A549 (cell line): Measurements from ENCODE around the gene GBF1. TPM values are rescaled to one million over a fixed set of nuclear protein-coding genes. Genes with fewer than 3 reads are reported as not detected.

Experiments
- ATAC-seq, 2 experiments: fragments of 200-7000 bp in 1 of 2; fragments of >200 bp in 1 of 2; cut with Nextera tagmentation in 1 of 2; cut with Tn5 transposase in 1 of 2; 3 replicates each; pipeline versions ENCODE4 v1.8.0 to v1.9.1; 2018 to 2020; ENCODE audit warnings: mild to moderate bottlenecking in 1 of 2, moderate library complexity in 1 of 2
- CTCF ChIA-PET: fragments of 300-600 bp; sonication (Branson Sonifier 250); formaldehyde crosslinking; extraction: SDS; loops from one replicate; lab custom pipeline; 2021; ENCODE audit warnings: antibody characterized with exemption, inconsistent platforms; lab: Yijun Ruan, JAX
- POLR2A ChIA-PET: fragments of 350-600 bp; formaldehyde crosslinking; extraction: SDS; loops from one replicate; lab custom pipeline; 2021; ENCODE audit warnings: antibody characterized with exemption, inconsistent platforms; lab: Yijun Ruan, JAX
- DNase-seq, 2 experiments: peaks; one replicate each; pipeline versions ENCODE4 v3.0.0 to v3.0.0-alpha.2; 2011 to 2016; ENCODE audit warnings: low read depth in 1 of 2, low spot score in 1 of 2
- FAIRE-seq: peaks from 2 replicates; lab custom pipeline; 2011; peaks lifted over from hg19 to GRCh38; lab: Jason Lieb, UNC
- H3K27ac ChIP-seq, 2 experiments: fragments of >200 bp; sonication (Bioruptor Twin); formaldehyde crosslinking; 3 replicates each; pipeline ENCODE4 v1.5.1; 2016 to 2017
- H3K4me1 ChIP-seq: fragments of >200 bp; sonication (Bioruptor Twin); formaldehyde crosslinking; 3 replicates; pipeline ENCODE4 v1.6.1; 2016
- H3K4me2 ChIP-seq: fragments of >200 bp; sonication (Bioruptor Twin); formaldehyde crosslinking; 3 replicates; pipeline ENCODE4 v1.6.1; 2016
- H3K4me3 ChIP-seq: fragments of >200 bp; sonication (Bioruptor Twin); formaldehyde crosslinking; 3 replicates; pipeline ENCODE4 v1.5.1; 2016
- H3K9me3 ChIP-seq: fragments of >200 bp; sonication (Bioruptor Twin); formaldehyde crosslinking; 3 replicates; pipeline ENCODE4 v1.6.1; 2016
- BHLHE40 ChIP-seq: IDR thresholded peaks from 2 replicates; pipeline ENCODE4 v1.6.1; 2012; ENCODE audit warnings: low read depth, low read length, inconsistent platforms
- CHD2 ChIP-seq: fragments of 150-350 bp; IDR thresholded peaks from 2 replicates; pipeline ENCODE4 v1.6.1; 2014; ENCODE audit warnings: low read length; ENCODE audit not compliant: partially characterized antibody
- CTCF ChIP-seq: fragments of >200 bp; sonication (Bioruptor Twin); formaldehyde crosslinking; IDR thresholded peaks from 3 replicates; pipeline ENCODE4 v1.5.1; 2016
- E2F6 ChIP-seq: IDR thresholded peaks from 2 replicates; pipeline ENCODE4 v1.6.1; 2012; ENCODE audit warnings: low read depth, borderline replicate concordance
- EHF ChIP-seq: fragments of 250-450 bp; sonication (Bioruptor Pico); IDR thresholded peaks from 2 replicates; pipeline ENCODE4 v1.5.0; 2020; ENCODE audit warnings: mild to moderate bottlenecking
- EHMT2 ChIP-seq: fragments of 200-600 bp; sonication (generic); IDR thresholded peaks from 2 replicates; pipeline ENCODE4 v1.6.1; 2016; ENCODE audit warnings: antibody characterized with exemption, low read depth, mild to moderate bottlenecking, moderate library complexity
- EP300 ChIP-seq, 2 experiments: fragments of >200 bp; sonication (Bioruptor Twin); formaldehyde crosslinking; IDR thresholded peaks; 2 replicates in 1 of 2; 3 replicates in 1 of 2; pipeline ENCODE4 v1.6.1; 2016 to 2017
- ESRRA ChIP-seq: fragments of 150-350 bp; IDR thresholded peaks from 2 replicates; pipeline ENCODE4 v1.6.1; 2014; ENCODE audit warnings: mild to moderate bottlenecking, low read length, borderline replicate concordance
- FOSB ChIP-seq: fragments of 250-450 bp; sonication (Bioruptor Pico); IDR thresholded peaks from 2 replicates; pipeline ENCODE4 v1.5.0; 2020; ENCODE audit warnings: mild to moderate bottlenecking, moderate library complexity
- FOSL2 ChIP-seq, 2 experiments: fragments of 450-650 bp in 1 of 2; fragments of >200 bp in 1 of 2; sonication (Bioruptor Twin) in 1 of 2; formaldehyde crosslinking; IDR thresholded peaks; 2 replicates each; pipeline versions ENCODE4 v1.5.0 to v1.6.1; 2016 to 2020; ENCODE audit warnings: mild to moderate bottlenecking in 1 of 2, moderate library complexity in 1 of 2
- FOXS1 ChIP-seq: fragments of 250-450 bp; sonication (Bioruptor Pico); IDR thresholded peaks from 2 replicates; pipeline ENCODE4 v1.5.0; 2020; ENCODE audit warnings: mild to moderate bottlenecking, moderate library complexity
- HEYL ChIP-seq: fragments of 250-450 bp; sonication (Bioruptor Pico); IDR thresholded peaks from 2 replicates; pipeline ENCODE4 v1.8.0; 2021; ENCODE audit warnings: mild to moderate bottlenecking, moderate library complexity
- HOXA7 ChIP-seq: fragments of 250-450 bp; sonication (Bioruptor Pico); IDR thresholded peaks from 2 replicates; pipeline ENCODE4 v1.5.0; 2020; ENCODE audit warnings: mild to moderate bottlenecking, moderate library complexity
- HOXB13 ChIP-seq: fragments of 250-450 bp; sonication (Bioruptor Pico); IDR thresholded peaks from 2 replicates; pipeline ENCODE4 v1.5.0; 2020; ENCODE audit warnings: low read depth, mild to moderate bottlenecking, moderate library complexity
- HOXB5 ChIP-seq: fragments of 250-450 bp; sonication (Bioruptor Pico); IDR thresholded peaks from 2 replicates; pipeline ENCODE4 v1.5.0; 2020; ENCODE audit warnings: mild to moderate bottlenecking, moderate library complexity
- JUN ChIP-seq, 2 experiments: fragments of >200 bp; sonication (Bioruptor Twin); formaldehyde crosslinking; IDR thresholded peaks; 2 replicates in 1 of 2; 3 replicates in 1 of 2; pipeline ENCODE4 v1.6.1; 2016 to 2017
- JUNB ChIP-seq: fragments of >200 bp; sonication (Bioruptor Twin); formaldehyde crosslinking; IDR thresholded peaks from 2 replicates; pipeline ENCODE4 v1.6.1; 2016
- KDM1A ChIP-seq: fragments of 200-600 bp; sonication (generic); IDR thresholded peaks from 2 replicates; pipeline ENCODE4 v1.6.1; 2016; ENCODE audit warnings: low read depth, mild to moderate bottlenecking
- KDM5A ChIP-seq: fragments of 200-600 bp; sonication (generic); IDR thresholded peaks from 2 replicates; pipeline ENCODE4 v1.6.1; 2016; ENCODE audit warnings: antibody characterized with exemption, mild to moderate bottlenecking
- MAFK ChIP-seq: fragments of 450-650 bp; IDR thresholded peaks from 2 replicates; pipeline ENCODE4 v1.6.1; 2014; ENCODE audit not compliant: partially characterized antibody
- NFE2L2 ChIP-seq: fragments of 150-350 bp; conservative IDR thresholded peaks from 2 replicates; pipeline ENCODE4 v1.6.1; 2014; ENCODE audit warnings: low read length
- NPAS2 ChIP-seq: fragments of 250-450 bp; sonication (Bioruptor Pico); IDR thresholded peaks from 2 replicates; pipeline ENCODE4 v1.8.0; 2022; ENCODE audit warnings: mild to moderate bottlenecking, moderate library complexity, borderline replicate concordance
- PBX3 ChIP-seq: IDR thresholded peaks from 2 replicates; pipeline ENCODE4 v1.6.1; 2012
- POLR2A ChIP-seq: IDR thresholded peaks from 2 replicates; pipeline ENCODE4 v1.6.1; 2012; ENCODE audit warnings: mild to moderate bottlenecking, low read length
- RFX5 ChIP-seq: fragments of 450-650 bp; IDR thresholded peaks from 2 replicates; pipeline ENCODE4 v1.7.1; 2014; ENCODE audit warnings: antibody characterized with exemption, mild to moderate bottlenecking, moderate library complexity
- RNF2 ChIP-seq: fragments of 200-600 bp; sonication (generic); IDR thresholded peaks from 2 replicates; pipeline ENCODE4 v1.6.1; 2016; ENCODE audit warnings: low read depth, mild to moderate bottlenecking, antibody characterized with exemption, moderate library complexity, borderline replicate concordance
- ZC3H11A ChIP-seq: fragments of 450-650 bp; IDR thresholded peaks from 2 replicates; pipeline ENCODE4 v1.6.1; 2014; ENCODE audit warnings: antibody characterized with exemption, mild to moderate bottlenecking
- ZFP36 ChIP-seq: fragments of 450-650 bp; IDR thresholded peaks from 2 replicates; pipeline ENCODE4 v1.6.1; 2014; ENCODE audit warnings: borderline replicate concordance; ENCODE audit not compliant: partially characterized antibody
- ZNF302 ChIP-seq: fragments of 250-450 bp; sonication (Bioruptor Pico); IDR thresholded peaks from 2 replicates; pipeline ENCODE4 v1.9.0; 2021; ENCODE audit warnings: inconsistent platforms, mild to moderate bottlenecking, moderate library complexity
- WGBS: methylation state at CpG from one replicate; pipeline ENCODE4 v1.1.6; 2017; ENCODE audit errors: missing lambda C conversion rate; 5-methylcytosine and 5-hydroxymethylcytosine counted together
- polyA plus RNA-seq, 4 experiments: library from polyadenylated mRNA; depleted of rRNA in 3 of 4; stranded (reverse); fragments of >200 nt; fragmentation: RNase III in 1 of 4; extraction: RNeasy Plus Mini Kit Qiagen cat#74134 plus additional on column Dnase treatment in 1 of 4; gene quantifications; 2 replicates in 3 of 4; 3 replicates in 1 of 4; pipeline ENCODE4 v1.2.3, GENCODE V29; 2011 to 2017
- TF ChIP-seq, protein P1 (sequence below): fragments of >200 bp; sonication (Bioruptor Twin); formaldehyde crosslinking; IDR thresholded peaks from 2 replicates; pipeline ENCODE4 v1.6.1; 2016
- TF ChIP-seq, protein P2 (sequence below): fragments of >200 bp; sonication (Bioruptor Twin); formaldehyde crosslinking; IDR thresholded peaks from 3 replicates; pipeline ENCODE4 v1.6.1; 2016
- TF ChIP-seq, protein P3 (sequence below): fragments of 250-450 bp; sonication (Bioruptor Pico); IDR thresholded peaks from 2 replicates; pipeline ENCODE4 v1.5.0; 2021; ENCODE audit warnings: mild to moderate bottlenecking, moderate library complexity, borderline replicate concordance

GBF1 gene
- polyA plus RNA-seq, 2 of the 4 experiments (the other 2 are of a cell fraction), result 20.4 to 21.3 TPM

GRCh38 chr10:102376901-102377300 is 131.6 kb downstream of the GBF1 start (continued):
- TF ChIP-seq FOSL2 (IDR thresholded peaks at IDR 0.05), result no peak
- TF ChIP-seq FOSL2 (CRISPR knock-in tag; IDR thresholded peaks at IDR 0.05), result no peak
- no peak for TF ChIP-seq ZFP36
- TF ChIP-seq KDM1A, result no peak
- no peak for TF ChIP-seq FOXS1 (CRISPR knock-in tag)
- TF ChIP-seq HOXB5, result no peak

DNA sequence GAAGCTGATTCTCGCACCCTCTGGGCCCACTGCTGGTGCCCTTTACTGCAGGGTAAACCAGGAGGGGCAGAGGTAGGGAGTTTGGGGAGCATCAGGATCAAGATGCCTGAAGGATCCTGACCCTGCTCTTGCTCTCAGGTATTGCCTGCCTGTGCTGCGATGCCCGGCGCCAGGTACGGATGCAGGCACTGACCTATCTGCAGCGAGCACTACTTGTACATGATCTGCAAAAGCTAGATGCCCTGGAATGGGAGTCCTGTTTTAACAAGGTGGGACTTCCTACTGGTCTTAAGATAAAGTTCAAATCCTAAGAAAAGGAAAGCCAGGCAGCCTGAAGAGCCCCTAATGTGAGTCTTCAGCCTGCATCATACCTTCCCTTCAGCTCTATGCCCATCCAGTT is 134.1 kb downstream of the GBF1 start:
- H3K4me3 ChIP-seq, result no peak overlapping the region
- no peak for ATAC-seq
- TF ChIP-seq JUNB, result no peak
- TF ChIP-seq POLR2A, result no peak
- no peak for TF ChIP-seq EP300 (IDR thresholded peaks at IDR 0.05)
- no peak for TF ChIP-seq HEYL (CRISPR knock-in tag)
- no peak for TF ChIP-seq NPAS2
- no peak for TF ChIP-seq ZC3H11A
- TF ChIP-seq KDM5A, result no peak
- no peak for TF ChIP-seq HOXA7
- TF ChIP-seq ESRRA, result no peak
- TF ChIP-seq, protein P1, sequence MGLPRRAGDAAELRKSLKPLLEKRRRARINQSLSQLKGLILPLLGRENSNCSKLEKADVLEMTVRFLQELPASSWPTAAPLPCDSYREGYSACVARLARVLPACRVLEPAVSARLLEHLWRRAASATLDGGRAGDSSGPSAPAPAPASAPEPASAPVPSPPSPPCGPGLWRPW, result no peak
- no peak for TF ChIP-seq ZNF302 (CRISPR knock-in tag)
- TF ChIP-seq, protein P2, sequence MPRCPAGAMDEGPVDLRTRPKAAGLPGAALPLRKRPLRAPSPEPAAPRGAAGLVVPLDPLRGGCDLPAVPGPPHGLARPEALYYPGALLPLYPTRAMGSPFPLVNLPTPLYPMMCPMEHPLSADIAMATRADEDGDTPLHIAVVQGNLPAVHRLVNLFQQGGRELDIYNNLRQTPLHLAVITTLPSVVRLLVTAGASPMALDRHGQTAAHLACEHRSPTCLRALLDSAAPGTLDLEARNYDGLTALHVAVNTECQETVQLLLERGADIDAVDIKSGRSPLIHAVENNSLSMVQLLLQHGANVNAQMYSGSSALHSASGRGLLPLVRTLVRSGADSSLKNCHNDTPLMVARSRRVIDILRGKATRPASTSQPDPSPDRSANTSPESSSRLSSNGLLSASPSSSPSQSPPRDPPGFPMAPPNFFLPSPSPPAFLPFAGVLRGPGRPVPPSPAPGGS, result no peak
- TF ChIP-seq, protein P3, sequence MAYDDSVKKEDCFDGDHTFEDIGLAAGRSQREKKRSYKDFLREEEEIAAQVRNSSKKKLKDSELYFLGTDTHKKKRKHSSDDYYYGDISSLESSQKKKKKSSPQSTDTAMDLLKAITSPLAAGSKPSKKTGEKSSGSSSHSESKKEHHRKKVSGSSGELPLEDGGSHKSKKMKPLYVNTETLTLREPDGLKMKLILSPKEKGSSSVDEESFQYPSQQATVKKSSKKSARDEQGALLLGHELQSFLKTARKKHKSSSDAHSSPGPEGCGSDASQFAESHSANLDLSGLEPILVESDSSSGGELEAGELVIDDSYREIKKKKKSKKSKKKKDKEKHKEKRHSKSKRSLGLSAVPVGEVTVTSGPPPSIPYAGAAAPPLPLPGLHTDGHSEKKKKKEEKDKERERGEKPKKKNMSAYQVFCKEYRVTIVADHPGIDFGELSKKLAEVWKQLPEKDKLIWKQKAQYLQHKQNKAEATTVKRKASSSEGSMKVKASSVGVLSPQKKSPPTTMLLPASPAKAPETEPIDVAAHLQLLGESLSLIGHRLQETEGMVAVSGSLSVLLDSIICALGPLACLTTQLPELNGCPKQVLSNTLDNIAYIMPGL (CRISPR knock-in tag), result no peak
- no peak for TF ChIP-seq EHMT2
- no peak for TF ChIP-seq HOXB13 (CRISPR knock-in tag)
- TF ChIP-seq RNF2, result no peak
- TF ChIP-seq NFE2L2, result no peak
- TF ChIP-seq FOSL2 (IDR thresholded peaks at IDR 0.05), result no peak
- no peak for TF ChIP-seq FOSL2 (CRISPR knock-in tag; IDR thresholded peaks at IDR 0.05)
- TF ChIP-seq PBX3, result no peak
- no peak for TF ChIP-seq CHD2
- no peak overlapping the region for H3K4me2 ChIP-seq
- POLR2A ChIA-PET, result no interaction called here
- no peaks in the 10 kb centered on the region for H3K4me1 ChIP-seq
- WGBS, result 90% methylated on average over 6 of the region's 6 CpGs
- CTCF ChIA-PET, result interaction anchor here (1.0 to 17.7 kb wide), 7 partner anchors 8 to 151 kb away, joined by 3 to 140 read pairs (median 44); partner anchors contain the start of genes ELOVL3 and NFKB2
- no peak for DNase-seq
- no peaks in the 10 kb centered on the region for H3K9me3 ChIP-seq
- FAIRE-seq, result no peak
- H3K27ac ChIP-seq, result no peak overlapping the region

- POLR2A ChIA-PET, result interaction anchor here (0.6 kb wide), 1 partner anchor 563 kb away, joined by 3 read pairs; no protein-coding TSS in a partner anchor
- Histone ChIP-seq H3K27ac (no peak overlapping the region), H3K4me2 (no peak overlapping the region), H3K9me3 (no peaks in the 10 kb centered on the region), H3K4me1 (no peaks in the 10 kb centered on the region), H3K4me3 (no peak overlapping the region)
- ATAC-seq (no peak), DNase-seq (no peak), FAIRE-seq (no peak)
- 97% methylated on average over 9 of the region's 9 CpGs for WGBS
- CTCF ChIA-PET, result interaction anchor here (0.7 to 17.7 kb wide), 9 partner anchors 8 to 213 kb away, joined by 3 to 140 read pairs (median 6); partner anchors contain the start of genes ELOVL3 and NFKB2
- TF ChIP-seq CTCF (no peak), EHF (CRISPR knock-in tag) (no peak), BHLHE40 (no peak), EHMT2 (no peak), E2F6 (no peak), RFX5 (no peak), JUN (IDR thresholded peaks at IDR 0.05) (no peak), ZC3H11A (no peak), FOSB (no peak), NFE2L2 (no peak), JUNB (no peak), MAFK (no peak)
- TF ChIP-seq, protein P1, result no peak
Observed at GRCh38 chr10:102381983-102382382, 136.7 kb downstream of the GBF1 start.
